Type B pancreatic cell (in vitro differentiated cells): Measurements from ENCODE around the gene MEI1. TPM values are rescaled to one million over a fixed set of nuclear protein-coding genes. Genes with fewer than 3 reads are reported as not detected.

Source experiments
- DNase-seq: peaks from one replicate; pipeline ENCODE4 v3.0.0; 2021; ENCODE audit warnings: mixed read lengths; ENCODE audit not compliant: unreplicated experiment; ENCODE audit errors: extremely low spot score
- H3K27ac Mint-ChIP-seq: 2 replicates; pipeline ENCODE4 v1.8.0; 2021; ENCODE audit warnings: mild to moderate bottlenecking, mixed read lengths
- H3K27me3 Mint-ChIP-seq: 2 replicates; pipeline ENCODE4 v1.8.0; 2021; ENCODE audit warnings: mixed read lengths
- H3K36me3 Mint-ChIP-seq: 2 replicates; pipeline ENCODE4 v1.8.0; 2021; ENCODE audit warnings: mixed read lengths
- H3K4me1 Mint-ChIP-seq: one replicate; pipeline ENCODE4 v1.8.0; 2021; ENCODE audit warnings: mixed read lengths; ENCODE audit not compliant: unreplicated experiment
- H3K4me3 Mint-ChIP-seq: 2 replicates; pipeline ENCODE4 v1.8.0; 2021; ENCODE audit warnings: mild to moderate bottlenecking, mixed read lengths
- H3K9me3 Mint-ChIP-seq: 2 replicates; pipeline ENCODE4 v1.8.0; 2021; ENCODE audit warnings: mixed read lengths
- total RNA-seq: library from RNA; stranded (reverse); gene quantifications from 2 replicates; pipeline ENCODE4 v1.2.1, GENCODE V29; 2021; ENCODE audit warnings: low replicate concordance
- TF ChIP-seq, protein P1 (sequence below): fragments of 200-600 bp; sonication (generic); conservative IDR thresholded peaks from 2 replicates; pipeline ENCODE4 v1.5.0; 2021; ENCODE audit warnings: antibody characterized with exemption, mild to moderate bottlenecking

MEI1 gene
- total RNA-seq, 1 donor from 2014 or later = 1.2 TPM

DNA sequence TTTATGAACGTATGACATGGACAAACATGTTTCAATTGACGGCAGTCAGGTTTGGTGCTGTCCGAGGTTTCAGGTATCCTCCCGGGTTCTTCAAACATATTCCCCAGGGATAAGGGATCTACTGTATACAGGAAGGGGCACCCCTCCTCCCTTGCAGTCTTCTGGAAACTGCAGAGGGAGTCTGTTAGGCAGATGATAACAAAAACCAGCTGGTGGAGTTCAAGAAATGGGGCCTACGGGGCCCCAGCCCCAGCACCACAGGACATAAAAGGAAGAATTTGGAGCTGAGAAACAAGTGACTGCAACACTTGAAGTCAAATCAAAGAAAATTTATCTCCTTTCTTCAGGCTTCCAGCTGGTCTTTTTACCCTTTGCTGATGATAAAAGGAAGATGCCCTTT, 42.7 kb upstream of the MEI1 start:
- H3K4me1 Mint-ChIP-seq = no peaks in the 10 kb centered on the region
- no peak overlapping the region for H3K4me3 Mint-ChIP-seq
- H3K27ac Mint-ChIP-seq = no peak overlapping the region
- TF ChIP-seq, protein P1, sequence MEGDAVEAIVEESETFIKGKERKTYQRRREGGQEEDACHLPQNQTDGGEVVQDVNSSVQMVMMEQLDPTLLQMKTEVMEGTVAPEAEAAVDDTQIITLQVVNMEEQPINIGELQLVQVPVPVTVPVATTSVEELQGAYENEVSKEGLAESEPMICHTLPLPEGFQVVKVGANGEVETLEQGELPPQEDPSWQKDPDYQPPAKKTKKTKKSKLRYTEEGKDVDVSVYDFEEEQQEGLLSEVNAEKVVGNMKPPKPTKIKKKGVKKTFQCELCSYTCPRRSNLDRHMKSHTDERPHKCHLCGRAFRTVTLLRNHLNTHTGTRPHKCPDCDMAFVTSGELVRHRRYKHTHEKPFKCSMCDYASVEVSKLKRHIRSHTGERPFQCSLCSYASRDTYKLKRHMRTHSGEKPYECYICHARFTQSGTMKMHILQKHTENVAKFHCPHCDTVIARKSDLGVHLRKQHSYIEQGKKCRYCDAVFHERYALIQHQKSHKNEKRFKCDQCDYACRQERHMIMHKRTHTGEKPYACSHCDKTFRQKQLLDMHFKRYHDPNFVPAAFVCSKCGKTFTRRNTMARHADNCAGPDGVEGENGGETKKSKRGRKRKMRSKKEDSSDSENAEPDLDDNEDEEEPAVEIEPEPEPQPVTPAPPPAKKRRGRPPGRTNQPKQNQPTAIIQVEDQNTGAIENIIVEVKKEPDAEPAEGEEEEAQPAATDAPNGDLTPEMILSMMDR = no peak
- H3K9me3 Mint-ChIP-seq = no peaks in the 10 kb centered on the region
- peaks cover 27% of the 10 kb centered on the region for H3K36me3 Mint-ChIP-seq
- H3K27me3 Mint-ChIP-seq = no peaks in the 10 kb centered on the region
- DNase-seq = no peak

DNA sequence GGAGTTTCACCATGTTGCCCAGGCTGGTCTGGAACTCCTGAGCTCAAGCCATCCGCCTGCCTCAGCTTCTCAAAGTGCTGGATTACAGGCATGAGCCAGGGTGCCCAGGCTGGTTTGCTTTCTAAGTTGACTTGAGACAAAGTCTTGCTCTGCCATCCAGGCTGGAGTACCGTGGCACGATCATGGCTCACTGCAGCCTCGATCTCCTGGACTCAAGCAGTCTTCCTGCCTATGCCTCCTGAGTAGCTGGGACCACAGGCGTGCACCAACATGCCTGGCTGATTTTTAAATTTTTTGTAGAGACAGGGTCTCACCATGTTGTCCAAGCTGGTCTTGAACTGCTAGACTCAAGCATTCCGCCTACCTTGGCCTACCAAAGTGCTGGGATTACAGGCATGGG, 41.6 kb upstream of the MEI1 start:
- H3K36me3 Mint-ChIP-seq = peaks cover 32% of the 10 kb centered on the region
- H3K9me3 Mint-ChIP-seq = no peaks in the 10 kb centered on the region
- no peak overlapping the region for H3K4me3 Mint-ChIP-seq
- TF ChIP-seq, protein P1 = no peak
- no peaks in the 10 kb centered on the region for H3K4me1 Mint-ChIP-seq
- no peak for DNase-seq
- no peak overlapping the region for H3K27ac Mint-ChIP-seq
- H3K27me3 Mint-ChIP-seq = no peaks in the 10 kb centered on the region

DNA sequence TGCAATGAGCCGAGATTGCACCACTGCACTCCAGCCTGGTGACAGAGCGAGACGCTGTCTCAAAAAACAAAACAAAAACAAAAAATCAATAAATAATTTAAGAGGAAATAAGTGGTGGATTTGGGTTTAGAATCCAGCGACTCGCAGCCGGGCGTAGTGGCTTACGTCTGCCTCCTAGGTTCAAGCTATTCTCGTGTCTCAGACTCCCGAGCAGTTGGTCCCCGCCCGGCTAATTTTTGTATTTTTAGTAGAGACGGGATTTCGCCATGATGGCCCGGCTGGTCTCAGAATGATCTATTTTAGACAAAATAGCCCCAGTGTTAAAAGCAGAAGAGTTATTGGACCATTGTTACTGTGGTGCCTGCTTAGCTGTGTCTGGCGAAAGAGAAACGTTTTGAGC, 40.4 kb upstream of the MEI1 start:
- H3K27me3 Mint-ChIP-seq = no peaks in the 10 kb centered on the region
- TF ChIP-seq, protein P1 = no peak

DNA sequence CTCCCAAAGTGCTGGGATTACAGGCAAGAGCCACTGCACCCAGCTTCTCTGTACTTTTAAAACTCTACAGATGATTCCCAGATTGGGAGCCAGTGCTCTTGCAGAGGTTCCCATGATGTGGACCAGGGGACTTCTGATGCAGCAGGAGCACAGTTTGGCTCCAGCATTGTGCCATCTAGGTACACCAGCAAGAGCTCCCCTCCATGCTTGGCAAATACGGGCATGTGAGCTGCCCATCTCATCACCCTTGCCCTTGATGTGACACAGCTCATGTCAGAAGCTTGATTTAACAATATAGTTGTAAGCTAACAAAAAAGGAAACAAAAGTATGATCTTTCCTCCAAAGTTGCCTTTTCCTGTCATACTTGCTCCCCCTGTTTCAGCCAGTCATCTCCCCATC, 39.4 kb upstream of the MEI1 start:
- Mint-ChIP-seq H3K4me1 (no peaks in the 10 kb centered on the region), H3K4me3 (no peak overlapping the region), H3K36me3 (peaks cover 34% of the 10 kb centered on the region), H3K27me3 (no peaks in the 10 kb centered on the region), H3K9me3 (no peaks in the 10 kb centered on the region), H3K27ac (no peak overlapping the region)
- DNase-seq = no peak
- TF ChIP-seq, protein P1 = no peak

More for the DNA sequence above, 40.4 kb upstream of the MEI1 start:
- no peak for DNase-seq
- no peak overlapping the region for H3K27ac Mint-ChIP-seq
- H3K4me1 Mint-ChIP-seq = no peaks in the 10 kb centered on the region
- no peak overlapping the region for H3K4me3 Mint-ChIP-seq
- H3K36me3 Mint-ChIP-seq = peaks cover 33% of the 10 kb centered on the region
- no peaks in the 10 kb centered on the region for H3K9me3 Mint-ChIP-seq

DNA sequence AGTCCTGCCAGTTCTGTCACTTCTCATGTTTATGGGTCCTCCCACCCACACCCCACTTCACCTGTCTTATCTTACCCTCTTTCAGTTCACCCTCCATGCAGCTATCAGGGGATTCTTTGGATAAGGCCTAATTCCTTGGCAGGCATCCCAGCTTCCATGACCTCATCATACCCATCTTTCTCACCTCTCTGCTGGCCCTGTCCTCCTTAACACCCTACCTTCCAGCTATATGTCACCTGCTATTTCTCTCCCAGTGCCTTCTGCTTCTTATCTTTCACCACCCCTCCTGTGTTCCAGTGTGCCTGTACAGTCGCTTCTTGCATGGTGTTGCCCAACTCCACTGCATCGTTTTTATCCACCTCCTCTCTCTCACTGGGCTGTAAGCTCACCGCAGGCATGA, 38.9 kb upstream of the MEI1 start:
- Mint-ChIP-seq H3K4me1 (no peaks in the 10 kb centered on the region), H3K9me3 (no peaks in the 10 kb centered on the region), H3K4me3 (no peak overlapping the region), H3K36me3 (peaks cover 34% of the 10 kb centered on the region), H3K27me3 (no peaks in the 10 kb centered on the region), H3K27ac (peak overlapping the region; percentile 10)
- TF ChIP-seq, protein P1 = no peak
- DNase-seq = no peak

DNA sequence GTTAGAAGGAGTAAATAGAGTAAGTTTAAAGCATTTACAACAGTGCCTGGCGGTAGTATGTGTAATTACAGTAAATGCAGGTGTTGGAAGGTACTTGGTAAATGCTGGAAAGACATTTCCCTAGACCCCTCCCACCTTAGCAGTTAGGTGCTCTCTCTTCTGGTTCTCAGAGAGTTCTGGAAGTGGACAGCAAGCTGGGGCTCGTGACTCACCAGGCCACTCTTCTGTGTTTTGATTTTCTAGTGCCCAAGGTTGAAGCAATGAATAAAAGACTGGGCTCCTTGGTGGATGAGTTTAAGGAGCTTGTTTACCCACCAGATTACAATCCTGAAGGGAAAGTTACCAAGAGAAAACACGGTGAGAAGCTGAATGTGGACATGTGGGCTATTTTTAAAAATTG, 38.2 kb upstream of the MEI1 start:
- Mint-ChIP-seq H3K36me3 (peaks cover 34% of the 10 kb centered on the region), H3K27ac (no peak overlapping the region), H3K4me3 (no peak overlapping the region), H3K27me3 (no peaks in the 10 kb centered on the region), H3K9me3 (no peaks in the 10 kb centered on the region), H3K4me1 (no peaks in the 10 kb centered on the region)
- TF ChIP-seq, protein P1 = no peak
- DNase-seq = no peak
